Stimulated activated CD4-positive, alpha-beta T cell treated with anti-CD3 and anti-CD28 coated beads, Interleukin-15, amount 100 ng/mL, for 1 hour (primary cell): Measurements from ENCODE around the gene SMTN.
"Not testable (repeated sequence)": the region's sequence is repeated elsewhere in the genome, so short reads cannot be mapped to it uniquely, and the experiment has no call there.

Experiments
- DNase-seq, 2 donors: peaks; one replicate each; pipeline ENCODE4 v3.0.0-alpha.2; 2020; ENCODE audit warnings: low read depth in 1 of 2, low spot score in 1 of 2

The SMTN gene

GRCh38 chr22:31089160-31090100 is 8.3 kb downstream of the SMTN start:
- no peak for DNase-seq

GRCh38 chr22:31090217-31091085 is 9.3 kb downstream of the SMTN start:
- DNase-seq = no peak

GRCh38 chr22:31091106-31091975 is 10.2 kb downstream of the SMTN start:
- DNase-seq = no peak

GRCh38 chr22:31092161-31092560 is 11.0 kb downstream of the SMTN start:
- DNase-seq = no peak

GRCh38 chr22:31093086-31093850 is 12.2 kb downstream of the SMTN start:
- no peak for DNase-seq

GRCh38 chr22:31094021-31094551 is 13.0 kb downstream of the SMTN start:
- no peak for DNase-seq

- no peak for DNase-seq
Measured at GRCh38 chr22:31094741-31095140, 13.6 kb downstream of the SMTN start.

GRCh38 chr22:31095637-31096249 is 14.6 kb downstream of the SMTN start:
- no peak for DNase-seq

- DNase-seq = no peak
Measured at GRCh38 chr22:31096657-31097279, 15.7 kb downstream of the SMTN start.

GRCh38 chr22:31097539-31097938 is 16.4 kb downstream of the SMTN start:
- not testable (repeated sequence) for DNase-seq

GRCh38 chr22:31097941-31098631 is 17.0 kb downstream of the SMTN start:
- no peak for DNase-seq

GRCh38 chr22:31098632-31099110 is 17.6 kb downstream of the SMTN start:
- DNase-seq = no peak

GRCh38 chr22:31099386-31099785 is 18.3 kb downstream of the SMTN start:
- no peak for DNase-seq

- no peak for DNase-seq
Measured at GRCh38 chr22:31099841-31100761, 19.0 kb downstream of the SMTN start.

- no peak for DNase-seq
Measured at GRCh38 chr22:31100762-31101525, 19.8 kb downstream of the SMTN start.

GRCh38 chr22:31102441-31103081 is 21.4 kb downstream of the SMTN start:
- no peak for DNase-seq
